MM.1S (cell line): Measurements from ENCODE around the gene FGF12.

ENCODE experiments used
- EZH2 ChIP-seq: fragments of 300-600 bp; sonication (generic); optimal IDR thresholded peaks from 2 replicates; pipeline ENCODE3; 2017; ENCODE audit warnings: low read depth, mild to moderate bottlenecking, antibody characterized with exemption, low read length, mixed read lengths
- TF ChIP-seq, protein P1 (sequence below): fragments of 300-600 bp; sonication (generic); IDR thresholded peaks from 2 replicates; pipeline ENCODE4 v1.5.1; 2016; ENCODE audit warnings: antibody characterized with exemption, low read length, mixed read lengths

DNA sequence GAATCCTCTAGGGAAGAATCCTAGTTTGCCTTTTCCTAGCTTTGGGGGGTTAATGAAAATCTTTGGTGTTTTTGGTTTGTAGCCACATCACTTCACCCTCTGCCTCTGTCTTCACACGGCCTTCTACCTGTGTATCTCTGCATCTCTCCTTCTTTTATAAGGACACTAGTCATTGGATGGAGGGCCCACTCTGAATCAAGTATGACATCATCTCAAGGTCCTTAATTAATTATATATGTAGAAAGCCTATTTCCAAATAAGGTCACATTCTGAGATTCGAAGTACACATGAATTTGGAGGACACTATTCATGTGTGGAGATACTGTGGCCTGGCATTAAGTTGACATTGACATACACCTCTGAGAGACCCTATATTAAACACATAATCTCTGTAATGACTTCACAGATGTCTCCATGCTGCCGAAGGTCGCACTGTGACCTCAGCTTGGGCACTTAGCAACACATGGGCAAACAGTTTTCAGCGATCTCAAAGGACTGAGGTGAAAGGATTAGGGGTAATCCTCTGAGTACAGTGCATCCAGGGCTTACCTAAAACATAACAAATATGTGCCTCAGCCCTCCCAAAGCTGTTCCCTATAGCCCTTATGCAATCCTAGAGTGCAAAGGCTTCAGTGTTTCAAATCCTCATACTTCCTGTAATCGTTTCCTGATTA, 446.0 kb downstream of the FGF12 start:
- TF ChIP-seq EZH2, result no peak
- TF ChIP-seq, protein P1, sequence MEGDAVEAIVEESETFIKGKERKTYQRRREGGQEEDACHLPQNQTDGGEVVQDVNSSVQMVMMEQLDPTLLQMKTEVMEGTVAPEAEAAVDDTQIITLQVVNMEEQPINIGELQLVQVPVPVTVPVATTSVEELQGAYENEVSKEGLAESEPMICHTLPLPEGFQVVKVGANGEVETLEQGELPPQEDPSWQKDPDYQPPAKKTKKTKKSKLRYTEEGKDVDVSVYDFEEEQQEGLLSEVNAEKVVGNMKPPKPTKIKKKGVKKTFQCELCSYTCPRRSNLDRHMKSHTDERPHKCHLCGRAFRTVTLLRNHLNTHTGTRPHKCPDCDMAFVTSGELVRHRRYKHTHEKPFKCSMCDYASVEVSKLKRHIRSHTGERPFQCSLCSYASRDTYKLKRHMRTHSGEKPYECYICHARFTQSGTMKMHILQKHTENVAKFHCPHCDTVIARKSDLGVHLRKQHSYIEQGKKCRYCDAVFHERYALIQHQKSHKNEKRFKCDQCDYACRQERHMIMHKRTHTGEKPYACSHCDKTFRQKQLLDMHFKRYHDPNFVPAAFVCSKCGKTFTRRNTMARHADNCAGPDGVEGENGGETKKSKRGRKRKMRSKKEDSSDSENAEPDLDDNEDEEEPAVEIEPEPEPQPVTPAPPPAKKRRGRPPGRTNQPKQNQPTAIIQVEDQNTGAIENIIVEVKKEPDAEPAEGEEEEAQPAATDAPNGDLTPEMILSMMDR, result no peak
